ENCODE data around the gene CNOT6. TPM values are rescaled to one million over a fixed set of nuclear protein-coding genes. Genes with fewer than 3 reads are reported as not detected.
A peak's percentile ranks its signal among the peaks of the same experiment; 100 is the strongest.

Gene CNOT6
- total RNA-seq, 6 experiments from 2014 or later: 17.0 to 20.8 (median 17.6) TPM

DNA sequence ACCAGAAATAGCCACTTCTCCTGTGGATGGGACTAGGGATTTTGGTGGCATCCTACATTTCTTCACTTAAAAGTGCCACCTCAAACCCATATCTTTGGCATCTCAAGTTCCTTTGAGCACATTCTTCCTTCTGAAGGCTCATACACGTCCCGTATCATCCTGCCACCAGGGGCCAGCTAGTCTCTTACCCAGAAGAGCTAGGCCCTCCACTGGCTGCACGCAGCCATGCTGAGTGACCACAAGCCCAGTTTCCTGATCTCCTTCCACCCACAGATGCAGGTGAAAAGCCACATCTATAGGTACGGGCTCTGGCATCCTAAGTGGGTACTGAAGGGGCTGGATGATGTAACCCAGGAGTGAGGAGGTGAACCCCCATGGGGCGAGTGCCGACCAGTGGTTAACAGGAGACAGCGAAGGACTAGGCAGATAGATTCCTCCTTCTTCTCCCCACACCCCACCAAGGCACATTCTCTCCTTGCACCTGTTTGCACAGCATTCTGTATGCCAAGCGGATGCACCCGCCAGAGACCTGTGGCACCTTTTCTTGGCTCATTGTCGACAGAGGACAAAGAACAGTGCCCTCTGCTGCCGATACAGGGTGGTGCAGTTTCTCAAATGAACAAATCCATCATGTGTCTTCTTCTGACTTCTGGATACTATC, 111.5 kb downstream of the CNOT6 start:
- TF ChIP-seq, protein P1, sequence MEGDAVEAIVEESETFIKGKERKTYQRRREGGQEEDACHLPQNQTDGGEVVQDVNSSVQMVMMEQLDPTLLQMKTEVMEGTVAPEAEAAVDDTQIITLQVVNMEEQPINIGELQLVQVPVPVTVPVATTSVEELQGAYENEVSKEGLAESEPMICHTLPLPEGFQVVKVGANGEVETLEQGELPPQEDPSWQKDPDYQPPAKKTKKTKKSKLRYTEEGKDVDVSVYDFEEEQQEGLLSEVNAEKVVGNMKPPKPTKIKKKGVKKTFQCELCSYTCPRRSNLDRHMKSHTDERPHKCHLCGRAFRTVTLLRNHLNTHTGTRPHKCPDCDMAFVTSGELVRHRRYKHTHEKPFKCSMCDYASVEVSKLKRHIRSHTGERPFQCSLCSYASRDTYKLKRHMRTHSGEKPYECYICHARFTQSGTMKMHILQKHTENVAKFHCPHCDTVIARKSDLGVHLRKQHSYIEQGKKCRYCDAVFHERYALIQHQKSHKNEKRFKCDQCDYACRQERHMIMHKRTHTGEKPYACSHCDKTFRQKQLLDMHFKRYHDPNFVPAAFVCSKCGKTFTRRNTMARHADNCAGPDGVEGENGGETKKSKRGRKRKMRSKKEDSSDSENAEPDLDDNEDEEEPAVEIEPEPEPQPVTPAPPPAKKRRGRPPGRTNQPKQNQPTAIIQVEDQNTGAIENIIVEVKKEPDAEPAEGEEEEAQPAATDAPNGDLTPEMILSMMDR (IDR thresholded peaks at IDR 0.05): peak; percentile 87
- Mint-ChIP-seq H3K36me3 (ENCODE audit: low read depth) (no peaks in the 10 kb centered on the region), H3K4me1 (ENCODE audit: low read depth) (no peaks in the 10 kb centered on the region), H3K9me3 (no peaks in the 10 kb centered on the region; the same call in 1 of the 2 replicates), H3K4me3 (no peak overlapping the region), H3K27me3 (ENCODE audit: insufficient read depth) (peaks cover 6% of the 10 kb centered on the region), H3K27ac (no peak overlapping the region)
- peak; percentile 29 for DNase-seq

DNA sequence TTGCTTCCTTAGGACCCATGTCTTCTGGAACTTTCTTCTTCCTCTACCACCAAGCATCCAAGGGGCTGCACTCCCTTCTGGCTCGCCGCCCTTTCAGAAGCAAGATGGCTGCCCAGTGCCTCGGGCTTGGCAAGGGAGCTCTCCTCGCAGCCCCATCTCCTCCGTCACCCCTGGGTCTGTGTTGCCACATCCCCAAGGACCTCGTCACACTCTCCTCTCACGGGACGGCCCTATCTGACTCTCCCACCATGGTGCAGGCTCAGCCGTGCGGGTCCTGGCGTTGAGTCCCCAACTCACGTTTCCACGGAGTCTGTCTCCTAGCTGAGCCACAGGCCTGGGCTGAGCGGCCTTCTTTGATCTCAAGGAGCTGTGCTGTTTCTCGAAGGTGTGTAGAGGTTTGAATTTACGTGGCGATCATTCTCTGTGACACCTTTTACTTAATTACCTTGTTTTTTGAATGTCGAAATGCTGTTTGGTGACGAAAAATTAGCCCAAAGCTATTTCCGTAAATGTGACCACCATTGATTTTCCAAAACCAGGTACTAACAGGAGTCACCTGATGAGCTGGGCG, 112.1 kb downstream of the CNOT6 start:
- TF ChIP-seq, protein P1 (IDR thresholded peaks at IDR 0.05): no peak; the same call in none of the 2 replicates
- H3K27me3 Mint-ChIP-seq (ENCODE audit: insufficient read depth): peaks cover 6% of the 10 kb centered on the region
- no peak for DNase-seq
- no peak overlapping the region for H3K4me3 Mint-ChIP-seq
- H3K27ac Mint-ChIP-seq: no peak overlapping the region
- no peaks in the 10 kb centered on the region; the same call in 1 of the 2 replicates for H3K9me3 Mint-ChIP-seq
- H3K36me3 Mint-ChIP-seq (ENCODE audit: low read depth): no peaks in the 10 kb centered on the region
- no peaks in the 10 kb centered on the region for H3K4me1 Mint-ChIP-seq (ENCODE audit: low read depth)

DNA sequence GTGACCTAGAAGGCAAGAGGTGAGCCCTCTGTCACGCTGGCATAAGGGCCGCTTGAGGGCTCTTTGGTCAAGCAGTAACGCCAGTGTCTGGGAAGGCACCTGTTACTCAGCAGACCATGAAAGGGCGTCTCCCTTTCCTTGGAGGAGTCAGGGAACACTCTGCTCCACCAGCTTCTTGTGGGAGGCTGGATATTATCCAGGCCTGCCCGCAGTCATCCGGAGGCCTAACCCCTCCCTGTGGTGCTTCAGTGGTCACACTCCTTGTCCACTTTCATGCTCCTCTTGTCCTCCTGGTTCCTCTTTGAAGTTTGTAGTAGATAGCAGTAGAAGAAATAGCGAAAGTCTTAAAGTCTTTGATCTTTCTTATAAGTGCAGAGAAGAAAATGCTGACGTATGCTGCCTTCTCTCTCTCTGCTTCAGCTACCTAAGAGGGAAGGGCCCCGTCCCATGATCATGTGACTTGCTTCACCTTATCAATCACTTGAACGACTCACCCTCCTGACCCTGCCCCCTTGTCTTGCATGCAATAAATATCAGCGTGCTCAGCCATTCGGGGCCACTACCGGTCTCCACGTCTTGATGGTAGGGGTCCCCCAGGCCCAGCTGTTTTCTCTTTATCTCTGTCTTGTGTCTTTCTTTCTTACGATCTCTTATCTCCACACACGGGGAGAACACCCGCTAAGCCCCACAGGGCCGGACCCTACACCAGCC, 113.8 kb downstream of the CNOT6 start:
- no peak overlapping the region for H3K27ac Mint-ChIP-seq
- no peaks in the 10 kb centered on the region for H3K36me3 Mint-ChIP-seq (ENCODE audit: low read depth)
- DNase-seq: no peak
- H3K27me3 Mint-ChIP-seq (ENCODE audit: insufficient read depth): peaks cover 3% of the 10 kb centered on the region; the same call in 1 of the 2 replicates
- H3K9me3 Mint-ChIP-seq: no peaks in the 10 kb centered on the region; the same call in 1 of the 2 replicates
- TF ChIP-seq, protein P1 (IDR thresholded peaks at IDR 0.05): no peak
- no peaks in the 10 kb centered on the region for H3K4me1 Mint-ChIP-seq (ENCODE audit: low read depth)
- no peak overlapping the region for H3K4me3 Mint-ChIP-seq

DNA sequence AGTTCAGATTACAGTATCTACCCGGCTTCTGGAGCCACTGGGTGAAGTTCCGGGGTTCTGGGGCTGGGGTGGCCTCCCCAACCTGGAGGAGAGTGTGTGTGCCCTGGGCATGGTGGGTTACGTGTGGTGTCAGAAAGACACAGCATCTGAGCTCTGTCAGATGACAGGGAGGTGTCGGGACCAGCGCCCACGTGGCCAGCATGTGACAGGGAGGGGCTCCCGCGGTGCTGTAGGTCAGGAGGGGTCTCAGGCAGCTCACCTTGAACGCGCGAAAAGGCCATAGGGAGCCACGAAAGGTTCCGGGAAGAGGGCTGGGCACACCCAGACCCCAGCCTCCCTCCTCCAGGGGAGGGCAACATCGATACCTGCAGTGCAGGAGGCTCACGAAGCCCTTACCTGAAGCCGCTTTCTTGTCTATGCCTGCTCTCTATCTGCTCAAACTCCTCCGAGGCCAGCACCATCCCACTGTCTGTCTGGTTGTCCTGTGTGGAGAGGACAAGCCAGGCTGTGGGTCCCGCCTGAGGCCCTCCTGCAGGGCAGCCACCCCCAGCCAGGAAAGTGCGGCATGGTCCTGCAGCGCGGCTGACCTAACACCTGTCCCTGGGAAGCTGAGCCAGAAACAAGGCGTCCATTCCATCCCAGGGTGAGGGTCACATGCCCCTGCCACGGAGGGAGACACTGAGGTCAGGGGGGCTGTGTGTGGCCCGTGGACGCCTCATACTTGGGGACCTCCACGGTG, 114.6 kb downstream of the CNOT6 start:
- no peaks in the 10 kb centered on the region for H3K4me1 Mint-ChIP-seq (ENCODE audit: low read depth)
- no peaks in the 10 kb centered on the region; the same call in 1 of the 2 replicates for H3K9me3 Mint-ChIP-seq
- no peak overlapping the region for H3K27ac Mint-ChIP-seq
- H3K27me3 Mint-ChIP-seq (ENCODE audit: insufficient read depth): peaks cover 5% of the 10 kb centered on the region
- TF ChIP-seq, protein P1 (IDR thresholded peaks at IDR 0.05): no peak
- H3K36me3 Mint-ChIP-seq (ENCODE audit: low read depth): no peaks in the 10 kb centered on the region
- DNase-seq: no peak
- H3K4me3 Mint-ChIP-seq: no peak overlapping the region

DNA sequence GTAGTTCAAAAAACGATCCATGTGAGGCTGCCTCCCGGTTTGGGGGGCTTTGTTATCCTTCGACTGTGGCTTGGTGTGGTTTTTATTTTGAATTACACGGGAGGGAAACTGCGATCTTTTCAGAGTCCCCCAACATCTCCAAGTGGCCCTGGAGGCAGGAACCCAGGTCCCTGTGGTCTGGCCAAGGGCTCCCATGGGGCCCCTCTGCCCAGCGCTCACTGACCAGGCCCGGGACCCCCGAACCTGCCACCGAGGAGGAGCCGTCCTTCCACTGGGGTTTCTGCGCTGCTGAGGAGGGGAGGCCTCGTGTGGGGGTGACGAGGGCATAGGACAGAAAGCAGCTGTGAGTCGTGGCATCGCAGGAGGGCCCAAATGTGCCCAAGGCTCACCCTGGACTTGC, 115.2 kb downstream of the CNOT6 start:
- Mint-ChIP-seq H3K4me1 (ENCODE audit: low read depth) (no peaks in the 10 kb centered on the region), H3K36me3 (ENCODE audit: low read depth) (no peaks in the 10 kb centered on the region), H3K27ac (no peak overlapping the region), H3K27me3 (ENCODE audit: insufficient read depth) (peaks cover 2% of the 10 kb centered on the region), H3K4me3 (no peak overlapping the region), H3K9me3 (peaks cover 5% of the 10 kb centered on the region; the same call in 1 of the 2 replicates)
- TF ChIP-seq, protein P1 (IDR thresholded peaks at IDR 0.05): no peak
- DNase-seq: no peak

Measured in HFFc6 (cell line).